ENCODE data around the gene MEMO1.

MEMO1 gene

DNA sequence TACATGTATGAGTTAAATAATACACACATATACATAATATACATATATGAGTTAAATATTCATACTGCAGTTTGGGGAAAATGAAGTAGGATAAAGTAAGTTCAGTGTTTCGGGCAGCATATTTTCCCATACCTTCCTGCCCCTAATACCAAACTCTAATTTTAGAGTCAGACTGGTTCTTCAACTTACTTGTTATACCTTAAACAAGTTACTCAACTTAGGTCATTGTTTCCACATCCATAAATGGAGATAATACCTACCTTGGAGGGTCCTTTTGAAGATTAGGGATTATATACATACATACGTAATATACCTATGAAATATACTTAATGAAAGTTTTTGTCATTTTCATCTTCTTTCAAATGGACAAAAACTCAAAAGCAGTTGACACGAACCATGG lies 8.4 kb downstream of the MEMO1 start:
- H3K4me3 ChIP-seq (replicated peaks; ENCODE audit: low read depth, low read length), result no peak overlapping the region
- TF ChIP-seq, protein P1, sequence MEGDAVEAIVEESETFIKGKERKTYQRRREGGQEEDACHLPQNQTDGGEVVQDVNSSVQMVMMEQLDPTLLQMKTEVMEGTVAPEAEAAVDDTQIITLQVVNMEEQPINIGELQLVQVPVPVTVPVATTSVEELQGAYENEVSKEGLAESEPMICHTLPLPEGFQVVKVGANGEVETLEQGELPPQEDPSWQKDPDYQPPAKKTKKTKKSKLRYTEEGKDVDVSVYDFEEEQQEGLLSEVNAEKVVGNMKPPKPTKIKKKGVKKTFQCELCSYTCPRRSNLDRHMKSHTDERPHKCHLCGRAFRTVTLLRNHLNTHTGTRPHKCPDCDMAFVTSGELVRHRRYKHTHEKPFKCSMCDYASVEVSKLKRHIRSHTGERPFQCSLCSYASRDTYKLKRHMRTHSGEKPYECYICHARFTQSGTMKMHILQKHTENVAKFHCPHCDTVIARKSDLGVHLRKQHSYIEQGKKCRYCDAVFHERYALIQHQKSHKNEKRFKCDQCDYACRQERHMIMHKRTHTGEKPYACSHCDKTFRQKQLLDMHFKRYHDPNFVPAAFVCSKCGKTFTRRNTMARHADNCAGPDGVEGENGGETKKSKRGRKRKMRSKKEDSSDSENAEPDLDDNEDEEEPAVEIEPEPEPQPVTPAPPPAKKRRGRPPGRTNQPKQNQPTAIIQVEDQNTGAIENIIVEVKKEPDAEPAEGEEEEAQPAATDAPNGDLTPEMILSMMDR (IDR thresholded peaks at IDR 0.05; ENCODE audit: insufficient read depth, low read length, poor library complexity, severe bottlenecking), result no peak
- DNase-seq (ENCODE audit: extremely low read depth, insufficient read length), result no peak
- no peaks in the 10 kb centered on the region for H3K27me3 ChIP-seq (replicated peaks; ENCODE audit: control insufficient read depth, insufficient read depth, low read length)
- H3K36me3 ChIP-seq (ENCODE audit: control insufficient read depth, insufficient read depth, low read length), result no peaks in the 10 kb centered on the region

DNA sequence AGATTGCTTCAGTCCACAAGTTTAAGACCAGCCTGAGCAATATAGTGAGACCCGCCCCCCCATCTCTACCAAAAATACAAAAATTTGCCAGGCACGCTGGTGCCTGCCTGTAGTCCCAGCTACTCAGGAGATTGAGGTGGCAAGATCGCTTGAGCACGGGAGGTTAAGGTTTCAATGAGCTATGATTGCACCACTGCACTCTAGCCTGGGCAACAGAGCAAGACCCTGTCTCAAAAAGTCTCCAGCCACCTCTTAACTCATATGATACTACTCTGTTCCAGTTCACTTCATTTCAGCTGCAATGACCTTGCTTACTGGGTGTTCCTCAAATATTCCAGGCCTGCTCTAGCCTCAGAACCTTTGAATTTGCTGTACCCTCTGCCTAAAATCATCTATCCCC lies 11.4 kb downstream of the MEMO1 start:
- Histone ChIP-seq H3K27me3 (replicated peaks; ENCODE audit: control insufficient read depth, insufficient read depth, low read length) (no peaks in the 10 kb centered on the region), H3K4me3 (replicated peaks; ENCODE audit: low read depth, low read length) (no peak overlapping the region), H3K36me3 (ENCODE audit: control insufficient read depth, insufficient read depth, low read length) (no peaks in the 10 kb centered on the region)
- TF ChIP-seq, protein P1 (IDR thresholded peaks at IDR 0.05; ENCODE audit: insufficient read depth, low read length, poor library complexity, severe bottlenecking), result no peak
- no peak for DNase-seq (ENCODE audit: extremely low read depth, insufficient read length)

DNA sequence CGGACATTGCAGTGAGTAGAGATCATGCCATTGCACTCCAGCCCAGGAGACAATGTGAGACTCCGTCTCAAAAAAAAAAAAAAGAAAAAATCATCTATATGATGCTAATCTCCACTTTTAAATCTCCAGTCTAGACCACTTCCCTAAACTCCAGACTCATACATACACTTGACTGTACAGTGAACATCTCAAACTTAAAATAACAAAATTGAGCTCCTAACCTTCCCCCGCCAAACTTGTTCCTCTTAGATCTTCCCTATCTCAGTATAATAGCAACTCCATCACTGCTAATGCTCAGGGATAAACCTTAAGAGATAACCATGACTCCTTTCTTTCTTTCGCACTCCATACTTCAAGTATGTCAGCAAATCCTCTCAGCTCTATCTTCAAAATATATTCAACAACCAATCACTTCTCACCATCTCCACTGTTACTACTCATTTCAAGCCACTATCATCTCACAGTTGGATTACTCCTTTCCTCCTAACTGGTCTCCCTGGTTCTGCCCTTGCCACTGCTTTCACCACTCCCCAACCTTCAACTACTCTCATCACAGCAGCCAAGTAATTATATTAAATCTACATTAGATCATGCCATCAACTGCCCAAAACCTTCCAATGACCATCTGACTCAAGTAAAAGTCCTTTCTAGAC lies 12.0 kb downstream of the MEMO1 start:
- TF ChIP-seq, protein P1 (IDR thresholded peaks at IDR 0.05; ENCODE audit: insufficient read depth, low read length, poor library complexity, severe bottlenecking), result no peak
- Histone ChIP-seq H3K4me3 (replicated peaks; ENCODE audit: low read depth, low read length) (no peak overlapping the region), H3K36me3 (ENCODE audit: control insufficient read depth, insufficient read depth, low read length) (no peaks in the 10 kb centered on the region), H3K27me3 (replicated peaks; ENCODE audit: control insufficient read depth, insufficient read depth, low read length) (no peaks in the 10 kb centered on the region)
- no peak for DNase-seq (ENCODE audit: extremely low read depth, insufficient read length)

DNA sequence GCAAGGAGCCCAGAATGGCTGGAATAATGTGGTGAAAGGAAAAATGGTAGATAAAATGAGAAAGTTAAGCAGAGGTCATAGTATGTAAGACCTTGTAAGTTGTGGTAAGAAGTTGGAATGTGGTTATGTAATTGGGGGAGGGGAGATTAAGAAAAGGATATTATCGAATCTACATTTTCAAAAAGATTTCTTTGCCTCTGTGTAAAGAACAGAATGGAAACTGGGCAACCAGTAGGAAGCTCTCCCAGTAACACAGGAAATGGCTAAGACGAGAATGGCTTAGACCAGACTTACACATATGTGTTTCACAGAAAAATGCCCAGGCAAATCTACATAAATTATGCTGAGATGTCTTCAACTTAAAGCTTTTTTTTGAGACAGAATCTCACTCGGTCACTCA lies 13.2 kb downstream of the MEMO1 start:
- H3K4me3 ChIP-seq (replicated peaks; ENCODE audit: low read depth, low read length), result no peak overlapping the region

DNA sequence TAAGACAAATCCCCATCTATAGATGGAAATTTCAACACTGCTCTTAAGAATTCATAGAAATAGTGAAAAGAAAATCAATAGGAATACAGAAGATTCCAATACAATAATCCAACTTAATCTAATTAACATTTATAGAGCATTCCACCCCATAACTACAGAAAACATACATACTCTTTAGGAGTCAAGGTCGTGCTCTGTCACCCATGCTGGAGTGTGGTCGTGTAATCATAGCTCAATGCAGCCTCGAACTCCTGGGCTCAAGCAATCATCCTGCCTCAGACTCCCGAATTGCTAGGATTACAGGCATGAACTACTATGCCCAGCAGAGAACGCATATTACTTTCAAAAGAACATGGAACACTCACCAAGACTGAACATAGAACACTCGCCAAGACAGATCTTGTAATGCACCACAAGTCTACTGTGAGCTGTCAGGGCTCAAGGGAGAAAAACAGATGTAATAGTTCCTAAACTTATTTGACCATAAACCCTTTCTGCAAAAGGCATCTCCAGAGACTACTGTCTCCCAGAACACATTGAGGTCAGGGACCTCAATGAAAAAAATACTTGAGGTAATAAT lies 14.1 kb downstream of the MEMO1 start:
- H3K27me3 ChIP-seq (replicated peaks; ENCODE audit: control insufficient read depth, insufficient read depth, low read length), result no peaks in the 10 kb centered on the region
- H3K36me3 ChIP-seq (ENCODE audit: control insufficient read depth, insufficient read depth, low read length), result no peaks in the 10 kb centered on the region
- no peak overlapping the region for H3K4me3 ChIP-seq (replicated peaks; ENCODE audit: low read depth, low read length)
- DNase-seq (ENCODE audit: extremely low read depth, insufficient read length), result no peak
- TF ChIP-seq, protein P1 (IDR thresholded peaks at IDR 0.05; ENCODE audit: insufficient read depth, low read length, poor library complexity, severe bottlenecking), result no peak

More for the DNA sequence above, 13.2 kb downstream of the MEMO1 start:
- no peak for DNase-seq (ENCODE audit: extremely low read depth, insufficient read length)
- no peaks in the 10 kb centered on the region for H3K27me3 ChIP-seq (replicated peaks; ENCODE audit: control insufficient read depth, insufficient read depth, low read length)
- TF ChIP-seq, protein P1 (IDR thresholded peaks at IDR 0.05; ENCODE audit: insufficient read depth, low read length, poor library complexity, severe bottlenecking), result no peak
- H3K36me3 ChIP-seq (ENCODE audit: control insufficient read depth, insufficient read depth, low read length), result no peaks in the 10 kb centered on the region
